HCT116 (cell line): Measurements from ENCODE around the gene FOXO3. TPM values are rescaled to one million over a fixed set of nuclear protein-coding genes. Genes with fewer than 3 reads are reported as not detected.

Experiments
- ATAC-seq: fragments of 200-7000 bp; cut with Tn5 transposase; 2 replicates; pipeline ENCODE4 v1.9.1; 2020; ENCODE audit warnings: mild to moderate bottlenecking, moderate library complexity
- BruUV-seq: library from RNA; stranded (reverse); fragments of 400-500 nt; replicated peaks from 2 replicates; lab custom pipeline; 2021; lab: Mats Ljungman, UMichigan
- CTCF ChIA-PET: fragments of 300-600 bp; sonication (Branson Sonifier 250); formaldehyde crosslinking; loops from one replicate; lab custom pipeline; 2021; ENCODE audit warnings: antibody characterized with exemption; lab: Charles Lee
- POLR2A ChIA-PET: fragments of 300-600, 350-600 bp; sonication (Branson Sonifier 250); formaldehyde crosslinking; loops from one replicate; lab custom pipeline; 2021; ENCODE audit warnings: antibody characterized with exemption; lab: Charles Lee
- RAD21 ChIA-PET, 2 experiments: fragments of 300-600 bp; sonication (Branson Sonifier 250); formaldehyde crosslinking; loops; one replicate each; lab custom pipeline; 2023; ENCODE audit warnings: low total read pairs in 2 of 2; ENCODE audit not compliant: uncharacterized antibody in 2 of 2, unreplicated experiment in 2 of 2, low non-redundant PET in 1 of 2; lab: Charles Lee
- DNase-seq: peaks from one replicate; pipeline ENCODE4 v3.0.0-alpha.2; 2010; ENCODE audit warnings: low read depth, low spot score
- H2AFZ ChIP-seq: fragments of 200-600 bp; shearing (Covaris generic), sonication (generic); 2 replicates; pipeline ENCODE4 v1.6.1; 2017; ENCODE audit warnings: low read depth, mixed run types, mixed read lengths, antibody characterized with exemption, low read length; ENCODE audit not compliant: poor library complexity, severe bottlenecking
- H3K27ac ChIP-seq: 2 replicates; pipeline ENCODE4 v1.5.1; 2012; ENCODE audit warnings: low read depth, low read length
- H3K27me3 ChIP-seq: fragments of 200-600 bp; sonication (generic); 2 replicates; pipeline ENCODE4 v1.6.1; 2016; ENCODE audit warnings: mixed run types, low read length, mixed read lengths; ENCODE audit not compliant: insufficient read depth
- H3K36me3 ChIP-seq, 2 experiments: fragments of 200-500 bp in 1 of 2; fragments of 200-600 bp in 1 of 2; sonication (Bioruptor generic) in 1 of 2; sonication (generic) in 1 of 2; 2 replicates each; pipeline versions ENCODE4 v1.5.1 to v1.6.1; 2014 to 2016; ENCODE audit warnings: low read length in 2 of 2, inconsistent platforms in 1 of 2, mixed read lengths in 1 of 2, mixed run types in 1 of 2; ENCODE audit not compliant: insufficient read depth in 2 of 2, control insufficient read depth in 1 of 2
- H3K4me1 ChIP-seq, 2 experiments: fragments of 200-600 bp in 1 of 2; sonication (generic) in 1 of 2; 2 replicates each; pipeline versions ENCODE4 v1.5.1 to v1.6.1; 2012 to 2017; ENCODE audit warnings: low read length in 2 of 2, inconsistent platforms in 1 of 2, mild to moderate bottlenecking in 1 of 2, mixed read lengths in 1 of 2, mixed run types in 1 of 2, moderate library complexity in 1 of 2; ENCODE audit not compliant: insufficient read depth in 2 of 2, control insufficient read depth in 1 of 2
- H3K4me2 ChIP-seq: fragments of 200-600 bp; sonication (generic); 2 replicates; pipeline ENCODE4 v1.6.1; 2017; ENCODE audit warnings: mixed run types, low read length, mixed read lengths
- H3K4me3 ChIP-seq, 2 experiments: fragments of 200-600 bp in 1 of 2; sonication (generic) in 1 of 2; replicated peaks in 1 of 2; 2 replicates each; pipeline ENCODE4 v1.5.1; 2011 to 2016; ENCODE audit warnings: low read length in 2 of 2, control low read depth in 1 of 2, low read depth in 1 of 2, mild to moderate bottlenecking in 1 of 2, mixed read lengths in 1 of 2, mixed run types in 1 of 2
- H3K79me2 ChIP-seq: fragments of 200-600 bp; sonication (generic); 2 replicates; pipeline ENCODE4 v1.6.1; 2017; ENCODE audit warnings: mild to moderate bottlenecking, mixed run types, low read length, moderate library complexity, mixed read lengths; ENCODE audit not compliant: insufficient read depth
- H3K9ac ChIP-seq: fragments of 200-600 bp; sonication (generic); 2 replicates; pipeline ENCODE4 v1.6.1; 2016; ENCODE audit warnings: low read length, mixed read lengths
- H3K9me2 ChIP-seq: fragments of 200-600 bp; sonication (generic), shearing (Covaris generic); 2 replicates; pipeline ENCODE4 v1.6.1; 2017; ENCODE audit warnings: mixed run types, mild to moderate bottlenecking, moderate library complexity; ENCODE audit not compliant: insufficient read depth
- H3K9me3 ChIP-seq, 2 experiments: fragments of 200-500 bp in 1 of 2; fragments of 200-600 bp in 1 of 2; sonication (Bioruptor generic) in 1 of 2; sonication (generic) in 1 of 2; 2 replicates each; pipeline ENCODE4 v1.6.1; 2014 to 2017; ENCODE audit warnings: low read length in 2 of 2, mixed read lengths in 2 of 2, inconsistent platforms in 1 of 2, low read depth in 1 of 2, mild to moderate bottlenecking in 1 of 2, mixed run types in 1 of 2, moderate library complexity in 1 of 2; ENCODE audit not compliant: control insufficient read depth in 1 of 2, insufficient read depth in 1 of 2
- H4K20me1 ChIP-seq: fragments of 200-600 bp; sonication (generic), shearing (Covaris generic); 2 replicates; pipeline ENCODE4 v1.6.1; 2017; ENCODE audit warnings: mixed run types, mild to moderate bottlenecking, moderate library complexity; ENCODE audit not compliant: insufficient read depth
- CBX3 ChIP-seq: IDR thresholded peaks from 2 replicates; pipeline ENCODE4 v1.6.1; 2012; ENCODE audit warnings: low read depth
- EGR1 ChIP-seq: IDR thresholded peaks from 2 replicates; pipeline ENCODE4 v1.6.1; 2012; ENCODE audit warnings: low read depth
- EZH2phosphoT487 ChIP-seq: fragments of 200-600 bp; IDR thresholded peaks from 2 replicates; pipeline ENCODE4 v1.6.1; 2018; ENCODE audit warnings: antibody characterized with exemption, borderline replicate concordance
- FOSL1 ChIP-seq: IDR thresholded peaks from 2 replicates; pipeline ENCODE4 v1.6.1; 2012; ENCODE audit warnings: low read depth
- JUND ChIP-seq: IDR thresholded peaks from 2 replicates; pipeline ENCODE4 v1.6.1; 2012
- SIN3A ChIP-seq: IDR thresholded peaks from 2 replicates; pipeline ENCODE4 v1.6.1; 2012; ENCODE audit warnings: low read depth
- YY1 ChIP-seq: IDR thresholded peaks from 2 replicates; pipeline ENCODE4 v1.6.1; 2011; ENCODE audit warnings: low read length, low read depth, moderate library complexity, mild to moderate bottlenecking; ENCODE audit not compliant: insufficient replicate concordance; ENCODE audit errors: extremely low read depth
- ZFX ChIP-seq: fragments of 450-650 bp; IDR thresholded peaks from 2 replicates; pipeline ENCODE4 v1.6.1; 2017
- intact Hi-C: fragments of 100-400 bp; cut with micrococcal nuclease; formaldehyde crosslinking; loops from 2 replicates; pipeline ENCODE4 v1.10.0; 2022
- total RNA-seq: library from RNA; stranded (reverse); gene quantifications from one replicate; pipeline ENCODE4 v1.2.1, GENCODE V29; 2021; ENCODE audit not compliant: unreplicated experiment
- TF ChIP-seq, protein P1 (sequence below): IDR thresholded peaks from 2 replicates; pipeline ENCODE4 v1.6.1; 2012; ENCODE audit warnings: low read depth
- TF ChIP-seq, protein P2 (sequence below): IDR thresholded peaks from 2 replicates; pipeline ENCODE4 v1.6.1; 2012
- TF ChIP-seq, protein P3 (sequence below): IDR thresholded peaks from 2 replicates; pipeline ENCODE4 v1.6.1; 2012

FOXO3 gene
- total RNA-seq, 1 experiment from 2014 or later, result 40.0 TPM

DNA sequence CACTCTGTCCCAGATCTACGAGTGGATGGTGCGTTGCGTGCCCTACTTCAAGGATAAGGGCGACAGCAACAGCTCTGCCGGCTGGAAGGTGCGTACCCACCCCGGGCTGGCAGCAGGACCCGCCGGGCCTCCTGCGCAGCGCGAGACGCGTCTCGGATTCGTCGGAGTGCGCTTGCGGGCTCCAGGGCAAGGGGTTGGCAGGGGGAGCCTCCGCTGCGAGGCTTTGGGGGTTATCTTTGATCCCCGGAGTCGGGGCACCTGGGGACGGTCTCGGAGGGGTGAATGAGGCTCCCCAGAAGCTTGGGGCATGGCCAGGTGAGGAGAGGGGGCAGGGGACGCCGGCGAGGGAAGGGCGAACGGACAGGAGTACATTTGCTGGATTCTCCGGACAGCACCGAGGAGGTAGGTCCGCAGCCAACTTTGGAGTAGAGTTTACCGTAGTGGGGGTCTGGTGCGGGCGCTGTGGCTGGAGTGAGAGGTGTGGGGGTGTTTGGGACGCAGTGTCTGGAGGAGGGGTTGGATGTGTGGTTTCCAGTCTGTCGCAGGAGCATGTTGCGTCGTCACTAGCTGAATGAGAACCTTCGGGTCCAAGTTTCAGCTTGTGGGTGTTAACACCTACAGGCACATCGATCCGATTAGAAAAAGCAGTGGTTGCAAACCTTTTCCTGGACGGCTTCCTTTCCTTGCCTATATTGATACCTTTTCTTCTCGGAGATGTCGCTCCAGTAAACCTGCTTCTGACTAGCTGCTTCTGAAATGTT, 1.2 kb downstream of the FOXO3 start:
- Histone ChIP-seq H3K9me3 (no peaks in the 10 kb centered on the region), H3K27ac (peak overlapping the region; percentile 45), H3K4me3 (peak overlapping the region; percentile 52 to 86), H3K4me1 (peaks cover 48 to 62% of the 10 kb centered on the region in 2 experiments), H3K79me2 (peaks cover 54% of the 10 kb centered on the region), H3K9ac (peak overlapping the region; percentile 77), H2AFZ (no peak overlapping the region), H3K9me2 (no peaks in the 10 kb centered on the region), H3K36me3 (peaks cover 0 to 5% of the 10 kb centered on the region in 2 experiments; a peak in 1 of 4 replicates), H3K27me3 (no peaks in the 10 kb centered on the region), H3K4me2 (peak overlapping the region; percentile 92), H4K20me1 (peaks cover 4% of the 10 kb centered on the region; the same call in 1 of the 2 replicates)
- ATAC-seq (no peak), DNase-seq (no peak)
- CTCF ChIA-PET, result no interaction called here
- TF ChIP-seq, protein P1, sequence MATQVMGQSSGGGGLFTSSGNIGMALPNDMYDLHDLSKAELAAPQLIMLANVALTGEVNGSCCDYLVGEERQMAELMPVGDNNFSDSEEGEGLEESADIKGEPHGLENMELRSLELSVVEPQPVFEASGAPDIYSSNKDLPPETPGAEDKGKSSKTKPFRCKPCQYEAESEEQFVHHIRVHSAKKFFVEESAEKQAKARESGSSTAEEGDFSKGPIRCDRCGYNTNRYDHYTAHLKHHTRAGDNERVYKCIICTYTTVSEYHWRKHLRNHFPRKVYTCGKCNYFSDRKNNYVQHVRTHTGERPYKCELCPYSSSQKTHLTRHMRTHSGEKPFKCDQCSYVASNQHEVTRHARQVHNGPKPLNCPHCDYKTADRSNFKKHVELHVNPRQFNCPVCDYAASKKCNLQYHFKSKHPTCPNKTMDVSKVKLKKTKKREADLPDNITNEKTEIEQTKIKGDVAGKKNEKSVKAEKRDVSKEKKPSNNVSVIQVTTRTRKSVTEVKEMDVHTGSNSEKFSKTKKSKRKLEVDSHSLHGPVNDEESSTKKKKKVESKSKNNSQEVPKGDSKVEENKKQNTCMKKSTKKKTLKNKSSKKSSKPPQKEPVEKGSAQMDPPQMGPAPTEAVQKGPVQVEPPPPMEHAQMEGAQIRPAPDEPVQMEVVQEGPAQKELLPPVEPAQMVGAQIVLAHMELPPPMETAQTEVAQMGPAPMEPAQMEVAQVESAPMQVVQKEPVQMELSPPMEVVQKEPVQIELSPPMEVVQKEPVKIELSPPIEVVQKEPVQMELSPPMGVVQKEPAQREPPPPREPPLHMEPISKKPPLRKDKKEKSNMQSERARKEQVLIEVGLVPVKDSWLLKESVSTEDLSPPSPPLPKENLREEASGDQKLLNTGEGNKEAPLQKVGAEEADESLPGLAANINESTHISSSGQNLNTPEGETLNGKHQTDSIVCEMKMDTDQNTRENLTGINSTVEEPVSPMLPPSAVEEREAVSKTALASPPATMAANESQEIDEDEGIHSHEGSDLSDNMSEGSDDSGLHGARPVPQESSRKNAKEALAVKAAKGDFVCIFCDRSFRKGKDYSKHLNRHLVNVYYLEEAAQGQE, result no peak
- no peak for TF ChIP-seq FOSL1
- POLR2A ChIA-PET, result no interaction called here
- TSS peak; percentile 32 for BruUV-seq
- intact Hi-C loops, result loop anchor here (5.0 kb wide), 2 partner anchors 110 to 820 kb away; partner anchors contain the start of gene CD164
- RAD21 ChIA-PET, result no interaction called here

DNA sequence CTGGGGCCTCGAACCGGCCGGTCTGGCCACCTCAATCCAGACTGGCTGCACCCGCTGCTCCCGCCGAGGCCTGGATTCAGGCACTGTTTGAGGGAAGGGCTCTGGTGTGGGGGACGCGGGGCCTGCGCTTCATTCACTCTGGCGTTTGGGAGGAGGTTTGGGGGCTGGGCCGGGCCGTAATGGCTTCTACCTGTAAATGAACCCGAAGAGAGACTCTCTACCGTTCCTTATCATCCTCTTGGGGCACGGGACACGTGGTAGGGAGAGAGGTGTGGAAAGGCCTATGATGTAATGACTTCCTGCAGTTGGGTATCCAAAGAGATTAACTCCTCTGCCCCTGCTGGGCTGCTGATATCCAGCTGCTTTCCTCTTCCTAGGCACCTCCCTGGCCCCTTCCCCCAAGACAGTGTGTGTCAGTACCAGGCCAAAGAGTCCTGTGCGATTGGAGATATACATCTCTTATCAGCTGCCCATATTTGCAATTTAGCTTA, 1.8 kb downstream of the FOXO3 start:
- H3K9me2 ChIP-seq, result no peaks in the 10 kb centered on the region
- no TSS peak for BruUV-seq
- H3K4me1 ChIP-seq, result peaks cover 43 to 56% of the 10 kb centered on the region in 2 experiments
- H3K36me3 ChIP-seq, result peaks cover 3 to 8% of the 10 kb centered on the region in 2 experiments; a peak in 2 of 4 replicates
- no peak for ATAC-seq
- H3K27ac ChIP-seq, result peak overlapping the region; percentile 45
- CTCF ChIA-PET, result no interaction called here
- H3K9me3 ChIP-seq, result no peaks in the 10 kb centered on the region
- peak overlapping the region; percentile 52 to 86 for H3K4me3 ChIP-seq
- peak; percentile 69 for DNase-seq
- H2AFZ ChIP-seq, result no peak overlapping the region
- peak overlapping the region; percentile 92 for H3K4me2 ChIP-seq
- no peaks in the 10 kb centered on the region for H3K27me3 ChIP-seq
- intact Hi-C loops, result loop anchor here (5.0 kb wide), 2 partner anchors 110 to 820 kb away; partner anchors contain the start of gene CD164
- H3K9ac ChIP-seq, result peak overlapping the region; percentile 77
- RAD21 ChIA-PET, result no interaction called here
- peaks cover 4% of the 10 kb centered on the region; the same call in 1 of the 2 replicates for H4K20me1 ChIP-seq
- POLR2A ChIA-PET, result no interaction called here
- H3K79me2 ChIP-seq, result peaks cover 60% of the 10 kb centered on the region
- TF ChIP-seq SIN3A, result no peak
- no peak for TF ChIP-seq YY1
- TF ChIP-seq JUND, result no peak
- no peak for TF ChIP-seq EZH2phosphoT487
- no peak for TF ChIP-seq CBX3
- TF ChIP-seq, protein P2, sequence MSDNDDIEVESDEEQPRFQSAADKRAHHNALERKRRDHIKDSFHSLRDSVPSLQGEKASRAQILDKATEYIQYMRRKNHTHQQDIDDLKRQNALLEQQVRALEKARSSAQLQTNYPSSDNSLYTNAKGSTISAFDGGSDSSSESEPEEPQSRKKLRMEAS, result no peak
- TF ChIP-seq EGR1, result no peak
- TF ChIP-seq, protein P3, sequence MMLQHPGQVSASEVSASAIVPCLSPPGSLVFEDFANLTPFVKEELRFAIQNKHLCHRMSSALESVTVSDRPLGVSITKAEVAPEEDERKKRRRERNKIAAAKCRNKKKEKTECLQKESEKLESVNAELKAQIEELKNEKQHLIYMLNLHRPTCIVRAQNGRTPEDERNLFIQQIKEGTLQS, result no peak
- peak; percentile 18; the same call in 1 of the 2 replicates for TF ChIP-seq ZFX
